HG03039 (cell line): ENCODE data around the gene CDK15.
A peak's percentile ranks its signal among the peaks of the same experiment; 100 is the strongest.

Experiments used
- ATAC-seq: cut with Tn5 transposase; IDR thresholded peaks from one replicate; pipeline ENCODE4 v1.9.1; 2021; ENCODE audit warnings: mild to moderate bottlenecking, moderate library complexity; ENCODE audit not compliant: unreplicated experiment

Gene CDK15

DNA sequence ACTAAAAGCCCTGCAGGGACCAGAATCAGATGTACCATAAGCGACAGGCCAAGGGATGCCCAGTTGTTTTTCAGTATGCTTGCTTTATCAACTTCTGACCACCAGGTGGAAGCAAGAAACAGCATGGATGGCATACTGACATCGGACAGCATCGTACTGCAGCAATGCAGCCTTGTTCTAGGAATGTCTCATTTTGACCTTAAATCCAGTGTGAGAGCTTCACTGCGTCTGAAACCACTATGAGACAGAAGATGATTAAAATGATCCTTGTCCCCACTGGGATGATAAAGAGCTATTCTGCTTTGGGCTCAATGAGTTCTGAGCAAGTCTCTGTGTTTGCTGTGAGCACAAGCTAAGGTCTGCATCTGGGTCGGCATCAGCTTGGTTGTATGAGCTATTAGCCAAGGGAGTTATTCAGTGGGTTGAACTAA lies 54.3 kb downstream of the CDK15 start:
- ATAC-seq = no peak

DNA sequence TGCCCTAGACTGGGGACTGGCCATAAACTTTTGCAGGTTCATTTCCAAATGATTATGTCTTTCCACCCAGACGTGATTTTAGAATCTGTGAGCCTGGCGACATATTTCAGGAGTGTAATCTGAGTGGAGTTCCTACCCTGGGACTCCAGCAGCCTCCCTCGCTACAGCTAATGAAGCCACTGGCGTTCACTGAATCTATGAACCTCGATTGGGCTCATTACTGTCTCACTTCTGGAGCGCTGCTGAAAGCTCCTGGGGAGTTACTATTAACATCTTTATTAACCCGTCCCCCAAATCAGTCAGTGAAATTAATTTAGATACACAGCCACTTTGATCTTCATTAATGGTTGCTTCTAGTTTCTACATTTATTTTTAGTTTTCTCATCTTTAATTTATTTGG lies 56.5 kb downstream of the CDK15 start:
- no peak for ATAC-seq

DNA sequence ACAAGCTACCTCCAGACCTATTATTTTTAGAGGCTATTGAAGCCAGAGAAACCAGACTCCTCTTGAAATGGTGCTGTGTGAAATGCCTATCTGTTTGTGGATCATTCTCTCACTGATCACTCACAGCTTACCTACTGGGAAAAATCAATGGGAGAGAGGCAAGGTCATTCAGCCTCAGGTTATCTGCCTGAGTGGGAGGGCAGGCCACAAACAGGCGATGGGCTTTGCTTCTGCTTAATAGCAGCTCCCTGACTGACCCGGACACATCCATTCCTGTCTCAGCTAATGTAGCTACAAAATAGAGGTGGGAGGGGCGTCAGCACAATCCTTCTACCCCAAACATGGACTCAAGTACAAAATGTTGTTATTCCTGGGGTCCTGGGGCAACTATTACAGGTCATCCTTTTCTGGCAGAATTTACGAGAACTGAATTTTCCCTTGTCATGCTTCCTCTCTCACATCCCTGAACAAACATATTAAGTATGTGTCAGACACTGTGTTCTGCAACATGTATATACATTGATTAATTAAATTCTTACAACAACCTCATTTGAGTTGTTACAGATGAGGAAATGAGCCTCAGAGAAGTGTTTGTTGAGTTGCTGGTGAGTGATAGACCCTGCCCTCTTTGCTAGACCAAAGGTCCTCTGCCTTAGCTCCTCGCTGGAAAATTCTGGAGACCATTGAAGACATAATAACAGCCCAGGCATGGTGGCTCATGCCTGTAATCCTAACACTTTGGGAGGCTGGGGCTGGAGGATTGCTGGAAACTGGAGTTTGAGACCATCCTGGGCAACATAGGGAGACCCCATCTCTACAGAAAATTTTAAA lies 60.5 kb downstream of the CDK15 start:
- ATAC-seq = no peak

DNA sequence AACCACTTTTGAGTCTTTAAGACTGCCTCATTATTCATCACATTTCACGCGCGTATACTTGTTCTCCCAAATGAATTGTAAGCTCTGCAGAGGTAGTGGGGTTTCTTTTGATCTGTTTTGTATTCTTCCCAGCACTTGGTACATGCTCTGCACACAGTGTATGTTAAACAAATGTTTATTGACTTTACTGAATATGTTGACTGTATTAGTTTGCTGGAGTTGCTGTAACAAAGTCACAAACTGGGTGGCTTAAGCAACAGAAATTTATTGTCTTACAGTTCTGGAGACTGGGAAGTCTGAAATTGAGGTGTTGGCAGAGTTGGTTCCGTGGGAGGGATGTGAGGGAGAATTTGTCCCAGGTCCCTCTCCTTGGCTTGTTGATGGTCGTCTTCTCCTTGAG lies 65.1 kb downstream of the CDK15 start:
- no peak for ATAC-seq

DNA sequence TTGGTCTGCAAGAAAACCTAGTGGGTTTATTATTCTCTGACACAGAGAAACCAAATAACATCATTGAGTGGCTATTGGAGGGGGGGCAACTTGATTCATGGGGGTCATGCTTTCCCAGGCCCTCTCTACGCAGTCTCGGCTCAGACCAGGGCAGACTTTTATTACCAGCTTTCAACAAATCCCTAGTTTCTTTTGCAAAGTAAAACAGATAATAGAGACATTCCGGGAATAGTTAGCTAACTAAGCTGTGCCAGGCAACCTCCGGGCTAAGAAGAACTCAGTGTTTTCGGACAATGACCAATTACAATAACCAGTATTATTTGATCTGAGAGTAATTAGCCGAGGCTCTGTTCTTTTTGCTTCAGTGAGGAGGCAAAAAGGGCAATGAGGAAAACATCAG lies 66.3 kb downstream of the CDK15 start:
- no peak for ATAC-seq

DNA sequence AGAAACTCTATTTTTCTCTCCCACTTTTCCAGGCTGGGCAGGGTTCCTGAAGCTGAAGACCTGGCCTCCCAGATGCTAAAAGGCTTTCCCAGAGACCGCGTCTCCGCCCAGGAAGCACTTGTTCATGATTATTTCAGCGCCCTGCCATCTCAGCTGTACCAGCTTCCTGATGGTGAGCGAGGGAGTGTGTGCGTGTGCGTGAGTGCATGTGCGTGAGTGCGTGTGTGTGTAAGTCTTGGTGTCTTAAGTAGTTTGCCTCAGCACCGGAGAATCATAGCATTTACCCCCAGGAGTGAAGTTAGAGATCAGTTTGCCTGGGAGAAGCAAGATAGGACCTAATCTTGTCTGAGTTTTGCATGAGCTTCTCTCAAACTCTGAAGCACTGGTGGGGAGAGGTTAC lies 73.7 kb downstream of the CDK15 start:
- ATAC-seq = no peak

DNA sequence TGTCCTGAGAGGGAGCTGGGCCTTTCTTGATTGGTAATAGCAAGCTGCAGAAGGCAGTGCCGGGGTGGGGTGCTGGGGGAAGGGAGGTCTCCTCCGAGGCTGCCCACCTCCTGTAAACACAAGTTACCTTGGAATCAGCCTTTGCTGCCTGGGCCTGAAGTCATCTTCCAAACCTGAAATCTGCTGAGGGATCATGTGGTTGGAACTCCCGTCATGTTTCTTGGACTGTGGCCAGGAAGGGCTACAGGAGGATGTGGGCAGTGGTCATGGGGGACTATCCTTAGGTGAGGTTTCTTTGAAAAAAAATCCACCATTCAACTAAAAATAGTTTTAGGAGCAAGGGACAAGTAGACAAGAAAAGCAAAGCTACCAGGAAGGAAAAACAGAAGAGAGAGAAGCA lies 74.2 kb downstream of the CDK15 start:
- ATAC-seq = no peak

DNA sequence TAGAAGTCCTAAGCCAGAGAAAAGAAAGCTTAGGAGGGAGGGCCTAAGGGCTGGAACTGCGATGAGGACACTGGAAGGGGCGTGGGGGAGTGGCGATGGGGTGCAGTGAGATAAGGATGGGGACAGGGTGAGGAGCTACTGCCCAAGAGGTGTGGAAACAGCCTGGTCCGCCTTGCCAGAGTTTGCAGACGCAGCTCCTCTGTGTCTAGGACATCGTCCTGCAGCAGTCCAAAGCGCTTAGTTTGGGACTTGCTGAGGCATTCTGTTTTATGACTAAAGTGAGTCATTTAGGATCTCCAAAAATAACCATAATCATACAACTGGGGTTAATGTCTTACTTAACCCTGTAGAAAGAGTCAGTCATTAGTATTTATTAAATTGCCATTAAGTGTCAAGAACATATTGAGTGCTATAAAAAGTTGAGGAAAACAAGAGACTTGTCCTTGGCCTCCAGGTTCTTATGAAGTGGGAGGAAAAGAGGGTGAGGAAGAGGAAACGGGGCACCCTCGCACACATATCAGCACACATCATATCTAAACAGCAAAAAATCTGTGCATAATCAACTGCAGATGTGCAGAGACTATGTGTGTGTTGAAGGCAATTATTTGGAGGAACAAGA lies 74.8 kb downstream of the CDK15 start:
- ATAC-seq = no peak

DNA sequence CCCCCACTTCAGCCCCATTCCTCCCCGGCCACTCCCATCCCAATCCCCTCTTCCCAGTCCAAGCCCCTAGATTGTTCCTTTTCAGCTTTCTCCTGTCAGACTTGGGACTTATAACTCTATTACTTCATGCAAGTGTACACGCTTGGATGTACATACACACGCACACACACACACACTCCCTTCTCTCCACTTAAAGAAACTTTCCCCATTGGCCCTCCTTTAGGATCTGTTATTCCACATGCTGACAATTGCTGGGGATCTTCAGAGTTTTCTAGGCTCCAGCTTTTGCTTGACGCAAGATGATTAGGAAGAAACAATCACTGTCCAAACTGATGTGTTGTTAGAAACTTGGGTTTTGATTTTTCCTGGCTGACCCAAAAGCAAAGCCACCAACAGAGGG lies 75.4 kb downstream of the CDK15 start:
- no peak for ATAC-seq

DNA sequence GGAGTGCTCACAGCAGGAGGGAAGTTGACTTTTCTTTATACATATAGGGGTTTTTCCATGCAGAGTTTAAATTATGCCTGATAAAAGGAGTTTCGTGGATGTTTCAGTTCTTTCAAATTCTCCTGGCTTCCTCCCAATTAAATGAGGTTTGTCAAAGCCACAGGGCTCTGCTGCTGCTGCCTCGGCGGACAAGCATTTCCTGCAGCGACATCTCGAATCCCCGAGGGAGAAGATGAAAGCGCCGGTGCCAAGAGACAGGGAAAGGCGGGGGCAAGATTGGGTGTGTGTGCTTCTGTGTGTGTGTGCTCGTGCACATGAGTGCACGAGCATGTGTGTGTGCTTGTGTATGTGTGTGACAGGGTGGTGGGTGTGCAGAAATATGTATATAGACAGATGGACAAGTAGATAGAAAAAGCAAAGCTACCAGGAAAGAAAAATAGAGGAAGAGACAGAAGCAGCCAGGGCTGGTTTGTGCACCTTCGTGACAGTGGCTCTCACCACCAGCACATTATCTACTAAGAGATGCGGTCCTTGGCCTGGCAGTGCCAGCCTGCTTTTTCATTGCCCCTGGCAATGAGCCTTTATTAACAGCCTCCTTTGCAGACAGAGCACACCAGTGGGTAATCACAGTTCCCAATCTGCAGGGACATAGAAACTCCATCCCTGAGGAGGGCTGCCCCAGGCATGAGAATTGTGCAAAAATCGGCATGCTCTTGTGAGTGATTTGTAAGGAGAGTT lies 76.2 kb downstream of the CDK15 start:
- ATAC-seq = no peak

DNA sequence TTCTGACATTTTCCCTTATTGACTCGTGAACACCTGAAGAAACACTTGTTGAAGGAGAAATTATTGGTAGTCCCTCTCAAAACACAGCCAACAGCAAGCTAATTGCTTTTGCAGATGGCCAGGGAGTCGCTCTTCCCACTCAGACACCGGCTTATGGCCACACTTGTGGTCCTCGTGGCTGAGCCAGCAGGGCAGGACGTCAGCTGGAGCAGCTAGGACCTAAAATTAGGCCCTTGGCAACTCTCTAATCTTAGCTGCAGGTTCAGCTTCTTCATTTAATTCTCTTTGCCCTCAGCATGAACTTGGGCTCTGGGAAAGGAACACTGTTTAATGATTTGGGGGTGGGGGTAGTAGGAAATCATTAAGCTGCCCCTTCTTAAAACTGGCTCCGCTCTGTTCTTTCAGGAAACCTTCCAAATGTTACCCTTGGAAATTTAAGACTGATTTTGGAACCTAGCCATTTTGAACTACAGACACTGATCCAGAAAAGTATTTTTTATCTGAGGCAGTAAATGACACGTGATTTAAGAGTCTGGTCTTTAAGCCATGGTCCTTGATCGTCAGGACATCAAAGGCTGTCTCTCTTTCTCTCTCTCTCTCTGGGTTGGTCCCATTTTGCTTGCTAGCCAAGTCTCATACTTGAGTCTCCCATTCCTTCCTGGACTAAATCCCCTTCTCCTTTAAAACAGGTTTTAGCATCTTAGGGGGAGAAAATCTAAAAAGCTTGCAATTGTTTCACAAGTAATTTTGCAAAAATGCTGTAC lies 77.5 kb downstream of the CDK15 start:
- no peak for ATAC-seq

DNA sequence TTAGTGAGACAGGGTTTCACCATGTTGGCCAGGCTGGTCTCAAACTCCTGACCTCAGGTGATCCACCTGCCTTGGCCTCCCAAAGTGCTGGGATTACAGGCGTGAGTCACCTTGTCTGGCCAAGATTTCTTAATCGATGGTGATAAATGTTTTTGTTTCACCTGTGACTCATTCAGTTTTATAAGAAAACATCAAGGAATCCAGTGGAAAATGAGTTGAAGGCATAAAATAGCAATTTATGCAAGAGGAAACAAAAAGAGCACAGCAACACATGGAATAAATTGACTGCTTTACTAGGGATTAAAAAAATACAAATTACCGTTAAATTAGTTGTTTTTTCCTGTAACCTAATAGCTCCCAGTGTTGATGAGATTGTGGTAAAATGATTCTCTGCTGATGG lies 80.2 kb downstream of the CDK15 start:
- ATAC-seq = no peak

DNA sequence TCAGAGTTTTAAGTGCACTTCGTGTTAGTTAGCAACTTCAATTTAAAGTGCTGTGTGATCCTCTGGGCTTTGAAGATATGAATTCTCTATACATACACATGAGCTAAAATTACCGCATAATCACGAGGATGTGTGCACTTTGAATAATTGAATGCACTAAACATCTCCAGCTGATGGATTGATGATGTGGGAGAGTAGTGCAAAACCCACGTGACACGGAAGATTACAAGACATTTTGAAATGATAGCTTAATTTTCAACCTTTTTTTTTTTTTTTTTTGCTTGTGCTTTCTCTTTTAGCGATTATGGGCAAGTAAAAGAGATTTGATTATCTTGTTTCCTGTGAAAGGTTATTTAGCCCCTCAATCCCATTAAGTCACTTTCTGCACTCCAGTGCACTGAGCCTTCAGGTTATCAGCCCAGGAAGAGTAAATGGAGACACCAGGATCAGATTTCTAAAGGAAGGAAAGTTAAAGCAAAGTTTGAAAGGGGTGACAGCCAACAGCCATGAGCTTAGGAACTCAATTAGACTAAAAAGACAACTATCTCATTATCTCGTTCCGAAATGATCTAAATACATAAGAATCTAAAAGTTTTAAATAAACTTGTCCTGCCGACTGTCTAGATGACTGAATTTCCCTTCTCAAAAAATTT lies 81.6 kb downstream of the CDK15 start:
- no peak for ATAC-seq

DNA sequence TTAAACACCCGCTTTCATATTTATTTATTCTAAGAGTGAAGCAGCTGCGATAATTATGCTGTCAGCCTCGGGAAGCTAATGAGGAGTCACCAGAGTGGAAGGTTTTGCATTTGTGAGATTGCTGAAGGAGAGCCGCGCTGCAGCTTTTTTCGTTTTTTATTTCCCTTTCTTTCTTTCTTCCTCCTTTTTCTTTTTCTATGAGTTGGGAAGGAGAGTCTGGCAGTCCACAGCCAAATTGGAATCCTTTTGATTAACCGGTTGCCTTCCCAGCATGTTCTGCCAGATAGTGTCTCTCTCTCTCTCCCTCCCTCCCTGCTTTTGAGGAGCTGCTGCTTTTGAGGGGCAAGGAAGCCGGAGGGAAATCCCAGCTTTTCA lies 82.1 kb downstream of the CDK15 start:
- no peak for ATAC-seq

DNA sequence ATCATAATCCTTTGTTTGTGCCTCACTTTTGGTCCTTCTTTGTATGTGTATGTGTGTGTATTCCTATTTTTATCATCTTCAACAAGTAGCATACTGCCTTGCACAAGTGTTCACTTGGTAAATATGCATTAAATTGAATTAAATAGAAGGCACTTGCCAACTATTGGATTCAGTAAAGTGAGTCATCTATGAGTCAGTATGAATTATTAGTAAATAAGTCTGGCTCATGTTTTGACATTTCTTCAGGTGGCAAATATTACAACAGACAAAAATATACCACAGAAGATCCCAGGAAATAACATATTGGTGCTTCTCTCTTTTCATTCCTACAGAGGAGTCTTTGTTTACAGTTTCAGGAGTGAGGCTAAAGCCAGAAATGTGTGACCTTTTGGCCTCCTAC lies 84.1 kb downstream of the CDK15 start:
- ATAC-seq = no peak

DNA sequence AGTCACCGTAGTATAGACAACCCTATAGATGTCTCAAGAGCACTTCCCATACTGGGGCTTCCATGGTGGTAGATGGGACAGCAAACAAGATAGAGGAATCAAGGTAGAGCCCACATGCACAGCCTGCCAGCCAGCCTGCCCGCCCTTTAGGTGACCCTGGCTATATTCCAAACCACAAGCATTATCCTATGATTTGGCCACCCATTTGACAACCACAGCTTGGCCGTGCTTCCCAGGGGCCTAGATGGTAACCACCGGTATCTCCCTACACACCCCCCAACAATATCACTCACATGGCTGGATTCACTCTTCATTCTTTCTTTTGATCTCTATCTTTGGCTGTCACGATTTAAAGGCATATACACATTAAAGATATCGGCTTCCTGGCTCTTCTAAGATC lies 85.3 kb downstream of the CDK15 start:
- no peak for ATAC-seq

DNA sequence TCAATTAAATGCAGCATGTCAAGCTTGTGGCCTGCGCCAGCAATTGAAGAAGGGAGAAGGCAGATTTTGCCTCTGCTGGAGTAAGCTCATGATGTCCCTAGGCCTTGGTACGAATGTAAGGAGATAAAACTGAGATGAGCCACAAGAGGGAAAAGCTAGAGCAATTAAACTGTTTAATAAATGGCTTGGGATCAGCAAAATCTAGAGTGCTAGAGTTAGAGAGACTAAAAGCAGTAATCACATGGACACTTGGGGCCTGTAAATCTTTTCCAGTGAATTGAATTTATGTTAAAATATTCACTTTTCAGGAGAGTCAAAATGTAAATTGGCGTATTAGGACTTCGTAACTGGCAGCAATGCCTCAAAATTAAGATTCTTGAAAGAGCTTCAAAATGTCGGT lies 86.2 kb downstream of the CDK15 start:
- ATAC-seq = no peak

DNA sequence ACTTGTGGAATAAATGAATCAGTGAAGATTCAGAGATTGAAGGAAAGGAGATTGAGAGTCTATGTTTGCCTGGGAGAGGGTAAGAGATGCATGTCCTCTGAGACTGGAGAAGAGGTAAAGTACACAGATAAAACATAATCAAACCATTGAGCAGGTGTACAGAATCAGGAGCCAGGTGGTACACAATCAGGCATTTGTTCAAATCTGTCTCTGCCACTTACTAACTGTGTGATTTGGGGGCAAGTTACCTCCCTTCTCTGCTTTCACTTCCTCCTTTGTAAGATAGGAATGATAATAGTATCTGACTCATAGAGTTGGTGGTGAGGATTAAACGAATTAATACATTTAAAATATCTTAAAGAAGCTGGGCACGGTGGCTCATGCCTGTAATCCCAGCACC lies 94.0 kb downstream of the CDK15 start:
- no peak for ATAC-seq

DNA sequence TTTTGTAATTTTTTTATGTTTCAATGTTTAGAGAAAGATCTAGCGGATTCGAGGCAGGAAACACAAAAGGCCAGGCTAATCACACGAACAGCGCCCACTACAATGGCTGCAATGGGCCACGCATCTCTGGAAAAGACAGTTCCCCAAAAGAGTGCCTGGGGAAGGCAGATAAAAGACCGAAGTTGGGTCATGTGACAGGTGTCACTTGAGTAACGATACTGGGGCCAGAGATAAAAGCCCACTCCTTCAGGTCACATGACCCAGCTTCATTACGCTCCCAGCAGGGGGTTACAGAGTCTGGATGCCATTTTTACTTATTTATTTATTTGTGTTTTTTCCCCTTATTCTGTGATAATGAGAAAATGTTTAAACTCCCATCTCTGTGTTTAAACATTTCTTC lies 95.4 kb downstream of the CDK15 start:
- ATAC-seq = no peak

DNA sequence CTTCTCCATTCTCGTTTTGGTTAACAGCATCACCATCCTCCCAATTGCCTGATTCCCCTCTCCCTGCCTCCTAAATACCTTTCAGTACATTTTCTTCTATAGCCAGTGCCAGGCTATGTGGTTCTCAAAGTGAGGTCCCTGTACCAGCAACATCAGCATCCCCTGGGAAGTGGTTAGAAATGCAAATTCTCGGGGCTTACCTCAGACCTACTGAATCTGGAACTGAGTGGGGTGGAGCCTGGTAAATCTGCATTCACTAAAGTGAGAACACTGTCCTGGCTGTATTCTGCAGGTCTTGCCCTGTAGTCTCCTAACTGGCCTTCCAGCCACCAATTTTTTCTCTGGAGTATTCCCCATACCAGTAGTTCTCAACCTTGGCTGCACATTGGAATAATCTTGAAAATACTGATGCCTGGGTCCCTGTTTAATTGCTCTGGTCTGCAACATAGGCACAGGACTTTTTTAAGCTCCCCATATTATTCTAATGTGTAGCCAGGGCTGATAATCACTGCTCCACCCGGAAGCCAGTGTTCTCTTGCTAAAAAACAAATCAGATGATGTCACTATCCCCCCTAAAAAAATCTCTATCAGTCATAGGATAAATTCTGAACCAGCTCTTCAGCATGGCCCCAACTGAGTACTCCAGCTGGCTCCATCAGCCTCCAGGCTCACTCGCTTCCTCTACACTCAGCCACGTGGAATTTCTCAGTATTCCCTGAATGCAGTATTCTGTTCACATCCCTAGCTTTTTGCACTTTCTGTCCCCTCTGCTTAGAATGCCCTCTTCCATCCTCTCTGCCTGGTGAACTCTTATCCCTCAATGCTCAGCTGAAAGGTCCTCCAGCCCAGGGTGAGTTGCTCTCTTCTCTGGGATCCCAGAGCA lies 98.4 kb downstream of the CDK15 start:
- ATAC-seq = peak; percentile 96
